T-helper 22 cell (primary cell): ENCODE data around the gene OR2H1.
"Not testable (repeated sequence)": the region's sequence is repeated elsewhere in the genome, so short reads cannot be mapped to it uniquely, and the experiment has no call there.

Source experiments
- DNase-seq: peaks from one replicate; pipeline ENCODE4 v3.0.0-alpha.2; 2020; ENCODE audit warnings: low read depth

Gene OR2H1

GRCh38 chr6:29456971-29457370, at the start of gene OR2H1, which contains the start of gene OR11A1:
Gene OR2H1 (plus strand): TSS chr6:29457155. CDS start chr6:29461770, 4,615 bp downstream.
Gene OR11A1 (minus strand): TSS chr6:29457071. CDS start chr6:29427641, 29,430 bp downstream.
- DNase-seq: no peak

- DNase-seq: no peak
Observed at GRCh38 chr6:29414588-29414987, 42.4 kb upstream of the OR2H1 start, which contains the start of gene OR12D1. Gene OR12D1 (plus strand): TSS chr6:29414928.

- DNase-seq: no peak
Observed at GRCh38 chr6:29419516-29419915, 37.4 kb upstream of the OR2H1 start.

GRCh38 chr6:29424168-29424567, 32.8 kb upstream of the OR2H1 start:
- no peak for DNase-seq

- no peak for DNase-seq
Observed at GRCh38 chr6:29424575-29424974, 32.4 kb upstream of the OR2H1 start.

- no peak for DNase-seq
Observed at GRCh38 chr6:29425075-29425474, 31.9 kb upstream of the OR2H1 start.

- DNase-seq: no peak
Observed at GRCh38 chr6:29426654-29427053, 30.3 kb upstream of the OR2H1 start.

GRCh38 chr6:29436730-29437129, 20.2 kb upstream of the OR2H1 start:
- not testable (repeated sequence) for DNase-seq

GRCh38 chr6:29439006-29439405, 17.9 kb upstream of the OR2H1 start, which contains the start of gene OR10C1:
Gene OR10C1 (plus strand): TSS chr6:29439306. CDS start chr6:29440016, 710 bp downstream.
- no peak for DNase-seq

- no peak for DNase-seq
Observed at GRCh38 chr6:29442719-29443118, 14.2 kb upstream of the OR2H1 start.

- DNase-seq: not testable (repeated sequence)
Observed at GRCh38 chr6:29444031-29444430, 12.9 kb upstream of the OR2H1 start.

GRCh38 chr6:29447670-29448069, 9.3 kb upstream of the OR2H1 start:
- DNase-seq: no peak

- no peak for DNase-seq
Observed at GRCh38 chr6:29451471-29452193, 5.3 kb upstream of the OR2H1 start.

GRCh38 chr6:29461021-29461814, 4.3 kb downstream of the OR2H1 start:
- DNase-seq: no peak

GRCh38 chr6:29462022-29462421, 5.1 kb downstream of the OR2H1 start:
- no peak for DNase-seq

GRCh38 chr6:29465279-29465678, 8.3 kb downstream of the OR2H1 start:
- DNase-seq: no peak

- DNase-seq: no peak
Observed at GRCh38 chr6:29465801-29466200, 8.8 kb downstream of the OR2H1 start.

- DNase-seq: no peak
Observed at GRCh38 chr6:29466241-29466640, 9.3 kb downstream of the OR2H1 start.

- no peak for DNase-seq
Observed at GRCh38 chr6:29474996-29475395, 18.0 kb downstream of the OR2H1 start.

- DNase-seq: no peak
Observed at GRCh38 chr6:29477923-29478450, 21.0 kb downstream of the OR2H1 start.

GRCh38 chr6:29478740-29479139, 21.8 kb downstream of the OR2H1 start:
- DNase-seq: no peak

GRCh38 chr6:29479560-29479959, 22.6 kb downstream of the OR2H1 start:
- DNase-seq: no peak

- no peak for DNase-seq
Observed at GRCh38 chr6:29483186-29483585, 26.2 kb downstream of the OR2H1 start.
